Ishikawa (cell line): ENCODE data around the gene MAEA.

Experiments used
- CEBPB ChIP-seq: IDR thresholded peaks from 2 replicates; pipeline ENCODE4 v1.6.1; 2012
- EGR1 ChIP-seq: IDR thresholded peaks from 2 replicates; pipeline ENCODE4 v1.6.1; 2012
- EP300 ChIP-seq: IDR thresholded peaks from 2 replicates; pipeline ENCODE4 v1.6.1; 2012; ENCODE audit warnings: borderline replicate concordance
- FOXM1 ChIP-seq: IDR thresholded peaks from 2 replicates; pipeline ENCODE4 v1.6.1; 2012; ENCODE audit warnings: low read depth, borderline replicate concordance
- MAX ChIP-seq: IDR thresholded peaks from 2 replicates; pipeline ENCODE4 v1.6.1; 2012
- NFIC ChIP-seq: IDR thresholded peaks from 2 replicates; pipeline ENCODE4 v1.6.1; 2012
- RAD21 ChIP-seq: IDR thresholded peaks from 2 replicates; pipeline ENCODE4 v1.6.1; 2012; ENCODE audit warnings: low read depth
- TAF1 ChIP-seq: IDR thresholded peaks from 2 replicates; pipeline ENCODE4 v1.6.1; 2012; ENCODE audit warnings: low read depth, mild to moderate bottlenecking
- TEAD4 ChIP-seq: IDR thresholded peaks from 2 replicates; pipeline ENCODE4 v1.6.1; 2012
- USF1 ChIP-seq: IDR thresholded peaks from 2 replicates; pipeline ENCODE4 v1.6.1; 2012
- YY1 ChIP-seq: IDR thresholded peaks from 2 replicates; pipeline ENCODE4 v1.6.1; 2012; ENCODE audit warnings: low read depth
- TF ChIP-seq, protein P1 (sequence below): IDR thresholded peaks from 2 replicates; pipeline ENCODE4 v1.6.1; 2012; ENCODE audit warnings: low read depth, mild to moderate bottlenecking

GRCh38 chr4:1245481-1246051, 44.1 kb upstream of the MAEA start:
- TF ChIP-seq CEBPB (no peak), TAF1 (no peak), YY1 (no peak), RAD21 (no peak), USF1 (no peak), MAX (no peak), EP300 (no peak), EGR1 (no peak), FOXM1 (no peak), NFIC (no peak), TEAD4 (no peak)
- TF ChIP-seq, protein P1, sequence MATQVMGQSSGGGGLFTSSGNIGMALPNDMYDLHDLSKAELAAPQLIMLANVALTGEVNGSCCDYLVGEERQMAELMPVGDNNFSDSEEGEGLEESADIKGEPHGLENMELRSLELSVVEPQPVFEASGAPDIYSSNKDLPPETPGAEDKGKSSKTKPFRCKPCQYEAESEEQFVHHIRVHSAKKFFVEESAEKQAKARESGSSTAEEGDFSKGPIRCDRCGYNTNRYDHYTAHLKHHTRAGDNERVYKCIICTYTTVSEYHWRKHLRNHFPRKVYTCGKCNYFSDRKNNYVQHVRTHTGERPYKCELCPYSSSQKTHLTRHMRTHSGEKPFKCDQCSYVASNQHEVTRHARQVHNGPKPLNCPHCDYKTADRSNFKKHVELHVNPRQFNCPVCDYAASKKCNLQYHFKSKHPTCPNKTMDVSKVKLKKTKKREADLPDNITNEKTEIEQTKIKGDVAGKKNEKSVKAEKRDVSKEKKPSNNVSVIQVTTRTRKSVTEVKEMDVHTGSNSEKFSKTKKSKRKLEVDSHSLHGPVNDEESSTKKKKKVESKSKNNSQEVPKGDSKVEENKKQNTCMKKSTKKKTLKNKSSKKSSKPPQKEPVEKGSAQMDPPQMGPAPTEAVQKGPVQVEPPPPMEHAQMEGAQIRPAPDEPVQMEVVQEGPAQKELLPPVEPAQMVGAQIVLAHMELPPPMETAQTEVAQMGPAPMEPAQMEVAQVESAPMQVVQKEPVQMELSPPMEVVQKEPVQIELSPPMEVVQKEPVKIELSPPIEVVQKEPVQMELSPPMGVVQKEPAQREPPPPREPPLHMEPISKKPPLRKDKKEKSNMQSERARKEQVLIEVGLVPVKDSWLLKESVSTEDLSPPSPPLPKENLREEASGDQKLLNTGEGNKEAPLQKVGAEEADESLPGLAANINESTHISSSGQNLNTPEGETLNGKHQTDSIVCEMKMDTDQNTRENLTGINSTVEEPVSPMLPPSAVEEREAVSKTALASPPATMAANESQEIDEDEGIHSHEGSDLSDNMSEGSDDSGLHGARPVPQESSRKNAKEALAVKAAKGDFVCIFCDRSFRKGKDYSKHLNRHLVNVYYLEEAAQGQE, result no peak
